T-helper 2 cell treated with Interferon-gamma antibody and Interleukin-4, amounts not matched to agents 5 μg/mL and 100 μg/mL, for 36 hours (primary cell): ENCODE data around the gene MSTO1.
"Not testable (repeated sequence)": the region's sequence is repeated elsewhere in the genome, so short reads cannot be mapped to it uniquely, and the experiment has no call there.

Experiments
- DNase-seq: peaks from one replicate; pipeline ENCODE4 v3.0.0; 2021; ENCODE audit warnings: low spot score
- H3K27ac Mint-ChIP-seq: one replicate; pipeline ENCODE4 v1.8.0; 2021; ENCODE audit warnings: mild to moderate bottlenecking, mixed read lengths
- H3K27me3 Mint-ChIP-seq: one replicate; pipeline ENCODE4 v1.8.0; 2021; ENCODE audit warnings: low read depth, mixed read lengths
- H3K36me3 Mint-ChIP-seq: one replicate; pipeline ENCODE4 v1.8.0; 2021; ENCODE audit warnings: low read depth, mixed read lengths
- H3K4me1 Mint-ChIP-seq: one replicate; pipeline ENCODE4 v1.8.0; 2021; ENCODE audit warnings: low read depth, mixed read lengths
- H3K4me3 Mint-ChIP-seq: one replicate; pipeline ENCODE4 v1.8.0; 2022; ENCODE audit warnings: mild to moderate bottlenecking, moderate library complexity, mixed read lengths
- H3K9me3 Mint-ChIP-seq: one replicate; pipeline ENCODE4 v1.8.0; 2021; ENCODE audit warnings: mixed read lengths

The MSTO1 gene

GRCh38 chr1:155609515-155610256 lies at the start of gene MSTO1:
MSTO1 (plus strand) TSS chr1:155610218; CDS start chr1:155610249, 31 bp downstream.
- Mint-ChIP-seq H3K4me1 (peaks cover 2% of the 10 kb centered on the region), H3K9me3 (no peaks in the 10 kb centered on the region), H3K27me3 (no peaks in the 10 kb centered on the region), H3K36me3 (peaks cover 13% of the 10 kb centered on the region), H3K4me3 (peak within 1 kb of the TSS; percentile 93), H3K27ac (peak within 1 kb of the TSS; percentile 91)
- peak; percentile 98 for DNase-seq

GRCh38 chr1:155561779-155562580 lies 48.0 kb upstream of the MSTO1 start:
- H3K36me3 Mint-ChIP-seq = peaks cover 29% of the 10 kb centered on the region
- peak overlapping the region; percentile 98 for H3K27ac Mint-ChIP-seq
- H3K27me3 Mint-ChIP-seq, H3K9me3 Mint-ChIP-seq: not testable (repeated sequence)
- DNase-seq = peak; percentile 60
- H3K4me3 Mint-ChIP-seq = peak overlapping the region; percentile 98
- peaks cover 36% of the 10 kb centered on the region for H3K4me1 Mint-ChIP-seq

GRCh38 chr1:155562581-155563376 lies 47.2 kb upstream of the MSTO1 start, which contains the start of gene ASH1L:
ASH1L (minus strand) TSS chr1:155562803; CDS start chr1:155521519, 41,284 bp downstream.
- Mint-ChIP-seq H3K27ac (peak within 1 kb of the TSS; percentile 98), H3K9me3 (no peaks in the 10 kb centered on the region), H3K4me1 (peaks cover 33% of the 10 kb centered on the region), H3K27me3 (no peaks in the 10 kb centered on the region), H3K36me3 (peaks cover 27% of the 10 kb centered on the region), H3K4me3 (peak within 1 kb of the TSS; percentile 98)
- peak; percentile 88 for DNase-seq

GRCh38 chr1:155563377-155564022 lies 46.5 kb upstream of the MSTO1 start:
- Mint-ChIP-seq H3K27ac (peak overlapping the region; percentile 98), H3K4me3 (peak overlapping the region; percentile 98), H3K4me1 (peaks cover 29% of the 10 kb centered on the region), H3K36me3 (peaks cover 24% of the 10 kb centered on the region)
- not testable (repeated sequence) for H3K9me3 Mint-ChIP-seq, DNase-seq, H3K27me3 Mint-ChIP-seq

DNA sequence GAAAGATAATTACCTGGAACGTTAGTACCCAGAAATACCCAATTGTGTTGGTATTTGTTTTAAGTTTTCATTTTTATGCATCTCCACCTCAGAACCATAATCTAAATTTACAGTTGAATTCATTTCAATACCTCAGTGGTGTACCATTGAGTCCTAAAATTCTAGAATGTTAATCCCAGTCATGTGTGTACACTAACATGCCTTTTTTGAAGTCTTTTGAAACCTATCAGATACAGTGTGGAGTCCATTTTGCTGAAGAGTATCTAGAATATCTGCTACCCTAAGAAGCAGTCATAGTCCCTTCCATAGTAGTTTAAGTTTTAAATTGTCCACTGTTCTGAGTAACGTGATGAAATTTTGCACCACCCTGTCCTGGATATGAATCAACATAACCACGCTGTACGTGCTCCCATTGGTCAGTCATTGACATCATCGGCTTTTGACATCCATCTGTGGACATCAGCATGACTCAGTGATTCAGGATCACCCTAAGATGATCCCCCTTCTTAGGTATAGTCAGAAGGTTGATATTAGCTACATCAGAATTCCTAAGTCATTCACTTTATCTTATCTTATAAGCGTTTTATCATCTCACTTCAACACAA lies 39.9 kb upstream of the MSTO1 start:
- H3K4me3 Mint-ChIP-seq = no peak overlapping the region
- DNase-seq = no peak
- no peaks in the 10 kb centered on the region for H3K9me3 Mint-ChIP-seq
- H3K36me3 Mint-ChIP-seq = peaks cover 27% of the 10 kb centered on the region
- H3K27me3 Mint-ChIP-seq = no peaks in the 10 kb centered on the region
- H3K27ac Mint-ChIP-seq = no peak overlapping the region
- peaks cover 10% of the 10 kb centered on the region for H3K4me1 Mint-ChIP-seq

DNA sequence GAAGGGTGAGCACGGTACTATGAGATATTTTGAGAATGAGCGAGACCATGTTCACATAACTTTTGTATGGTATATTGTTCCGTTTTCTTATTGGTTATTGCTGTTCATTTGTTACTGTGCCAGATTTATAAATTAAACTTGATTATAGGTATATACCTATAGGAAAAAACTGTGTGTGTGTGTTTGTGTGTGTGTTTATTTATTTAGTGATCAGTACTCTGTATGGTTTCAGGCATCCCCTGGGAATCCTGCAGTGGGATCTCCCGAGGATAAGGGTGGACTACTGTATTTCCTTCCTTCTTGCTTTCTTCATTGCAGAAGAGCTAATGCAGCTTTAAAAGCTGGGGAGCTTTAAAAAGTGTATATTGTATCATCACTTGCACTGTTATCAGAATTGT lies 39.4 kb upstream of the MSTO1 start:
- Mint-ChIP-seq H3K4me1 (peaks cover 8% of the 10 kb centered on the region), H3K36me3 (peaks cover 27% of the 10 kb centered on the region), H3K27me3 (no peaks in the 10 kb centered on the region), H3K27ac (no peak overlapping the region), H3K4me3 (no peak overlapping the region), H3K9me3 (no peaks in the 10 kb centered on the region)
- no peak for DNase-seq

DNA sequence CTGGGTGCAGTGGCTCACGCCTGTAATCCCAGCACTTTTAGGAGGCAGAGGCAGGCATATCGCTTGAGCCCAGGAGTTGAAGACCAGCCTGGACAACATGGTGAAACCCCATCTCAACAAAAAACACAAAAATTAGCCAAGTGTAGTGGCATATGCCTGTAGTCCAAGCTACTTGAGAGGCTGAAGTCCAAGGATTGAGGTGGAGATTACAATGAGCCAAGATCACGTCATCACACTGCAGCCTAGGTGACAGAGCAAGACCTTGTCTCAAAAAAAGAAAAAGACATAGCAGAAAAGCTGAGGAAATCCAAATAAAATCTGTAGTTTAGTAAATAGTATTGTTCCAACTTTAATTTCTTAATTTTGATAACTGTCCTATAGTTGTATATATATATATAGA lies 35.9 kb upstream of the MSTO1 start:
- no peak for DNase-seq
- Mint-ChIP-seq H3K4me1 (peaks cover 8% of the 10 kb centered on the region), H3K4me3 (no peak overlapping the region), H3K27ac (no peak overlapping the region), H3K27me3 (no peaks in the 10 kb centered on the region), H3K9me3 (no peaks in the 10 kb centered on the region), H3K36me3 (peaks cover 19% of the 10 kb centered on the region)

GRCh38 chr1:155575608-155576007 lies 34.4 kb upstream of the MSTO1 start:
- not testable (repeated sequence) for H3K9me3 Mint-ChIP-seq, H3K4me1 Mint-ChIP-seq, DNase-seq, H3K27ac Mint-ChIP-seq, H3K27me3 Mint-ChIP-seq, H3K4me3 Mint-ChIP-seq
- H3K36me3 Mint-ChIP-seq = peaks cover 10% of the 10 kb centered on the region

- not testable (repeated sequence) for H3K9me3 Mint-ChIP-seq, H3K36me3 Mint-ChIP-seq, H3K27ac Mint-ChIP-seq, H3K4me3 Mint-ChIP-seq, DNase-seq, H3K4me1 Mint-ChIP-seq, H3K27me3 Mint-ChIP-seq
Observed at GRCh38 chr1:155583846-155584245, 26.2 kb upstream of the MSTO1 start.

- not testable (repeated sequence) for H3K36me3 Mint-ChIP-seq, DNase-seq, H3K9me3 Mint-ChIP-seq, H3K4me3 Mint-ChIP-seq, H3K4me1 Mint-ChIP-seq, H3K27ac Mint-ChIP-seq, H3K27me3 Mint-ChIP-seq
Observed at GRCh38 chr1:155589282-155589681, 20.7 kb upstream of the MSTO1 start.

GRCh38 chr1:155590516-155591247 lies 19.3 kb upstream of the MSTO1 start:
- not testable (repeated sequence) for H3K4me3 Mint-ChIP-seq, H3K9me3 Mint-ChIP-seq, H3K27ac Mint-ChIP-seq, H3K27me3 Mint-ChIP-seq, DNase-seq, H3K36me3 Mint-ChIP-seq, H3K4me1 Mint-ChIP-seq

DNA sequence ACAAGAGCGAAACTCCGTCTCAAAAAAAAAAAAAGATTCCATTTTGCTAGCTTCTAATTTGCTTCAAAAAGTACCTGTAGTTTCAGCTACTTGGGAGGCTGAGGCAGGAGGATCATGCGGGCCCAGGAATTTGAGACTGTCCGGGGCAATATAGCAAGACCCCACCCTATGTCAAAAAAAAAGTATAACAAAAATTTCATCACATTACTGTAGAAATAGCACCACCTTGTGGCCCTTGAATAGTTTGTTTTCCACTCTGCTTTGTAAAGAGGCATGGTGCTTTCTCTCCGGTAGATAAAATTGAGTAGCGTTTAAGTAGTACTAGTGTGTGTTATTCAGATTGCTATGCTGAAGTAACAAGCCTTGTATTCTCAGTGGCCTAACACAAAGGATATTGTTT lies 18.2 kb upstream of the MSTO1 start:
- no peaks in the 10 kb centered on the region for H3K27me3 Mint-ChIP-seq
- H3K36me3 Mint-ChIP-seq = no peaks in the 10 kb centered on the region
- no peaks in the 10 kb centered on the region for H3K9me3 Mint-ChIP-seq
- peaks cover 5% of the 10 kb centered on the region for H3K4me1 Mint-ChIP-seq
- no peak overlapping the region for H3K27ac Mint-ChIP-seq
- no peak for DNase-seq
- no peak overlapping the region for H3K4me3 Mint-ChIP-seq
